Measurements from ENCODE around the gene VEPH1. TPM values are rescaled to one million over a fixed set of nuclear protein-coding genes. Genes with fewer than 3 reads are reported as not detected.

The VEPH1 gene
- total RNA-seq, 1 experiment from 2014 or later, result 27.3 TPM

DNA sequence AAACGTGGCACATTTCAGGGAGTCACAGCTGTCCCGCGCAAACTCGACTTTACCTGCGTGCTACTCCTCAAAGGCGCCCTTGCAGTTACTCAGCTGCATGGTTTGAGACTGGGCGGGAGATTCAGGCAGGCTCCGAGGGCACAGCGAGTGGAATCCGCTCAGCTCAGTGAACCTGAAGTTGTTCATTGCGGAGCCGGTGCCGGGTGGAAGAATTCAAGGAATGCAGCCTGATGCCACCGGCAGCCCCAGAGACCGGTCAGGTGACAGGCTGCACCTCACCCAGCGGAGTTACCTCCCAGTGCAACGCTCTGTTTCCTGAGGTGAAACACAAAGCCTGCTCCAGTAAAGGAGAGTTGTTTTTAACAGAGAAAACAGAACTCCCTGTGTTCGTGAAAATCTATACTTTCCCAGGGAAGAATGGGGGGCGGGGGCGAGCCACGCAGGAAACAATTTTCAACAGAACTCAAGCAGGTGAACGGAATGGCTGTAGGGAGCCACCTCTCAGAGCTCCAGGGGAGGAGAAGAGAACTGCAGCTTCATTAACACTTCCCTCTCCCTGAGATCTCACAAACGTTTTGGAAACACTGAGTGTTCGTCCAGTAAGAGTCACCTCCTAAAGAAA is 3.8 kb downstream of the VEPH1 start:
- peaks cover 39% of the 10 kb centered on the region for H3K4me1 ChIP-seq (ENCODE audit: insufficient read depth, low read length)
- no TSS peak for BruUV-seq (replicated peaks)
- H2AFZ ChIP-seq (ENCODE audit: low read length), result peak overlapping the region; percentile 85
- peak overlapping the region; percentile 63 for H3K9ac ChIP-seq (ENCODE audit: low read length)
- H4K20me1 ChIP-seq (ENCODE audit: low read length), result no peaks in the 10 kb centered on the region
- peak; percentile 89 for ATAC-seq
- peak overlapping the region; percentile 83 for H3K4me2 ChIP-seq (ENCODE audit: low read length)
- CTCF ChIA-PET, result interaction anchor here (0.8 to 1.4 kb wide), 4 partner anchors 32 to 297 kb away, joined by 4 to 5 read pairs (median 4); no protein-coding TSS in a partner anchor
- no peaks in the 10 kb centered on the region for H3F3A ChIP-seq (ENCODE audit: low read length, unreplicated experiment)
- POLR2A ChIA-PET (ENCODE audit: unreplicated experiment), result interaction anchor here (0.6 to 1.8 kb wide), 4 partner anchors 29 to 63 kb away, joined by 3 to 11 read pairs (median 5); partner anchors contain the start of gene PTX3
- H3K9me2 ChIP-seq (replicated peaks; ENCODE audit: low read length), result no peaks in the 10 kb centered on the region
- H3K27ac ChIP-seq (ENCODE audit: low read length), result peak overlapping the region; percentile 80
- TF ChIP-seq, protein P1, sequence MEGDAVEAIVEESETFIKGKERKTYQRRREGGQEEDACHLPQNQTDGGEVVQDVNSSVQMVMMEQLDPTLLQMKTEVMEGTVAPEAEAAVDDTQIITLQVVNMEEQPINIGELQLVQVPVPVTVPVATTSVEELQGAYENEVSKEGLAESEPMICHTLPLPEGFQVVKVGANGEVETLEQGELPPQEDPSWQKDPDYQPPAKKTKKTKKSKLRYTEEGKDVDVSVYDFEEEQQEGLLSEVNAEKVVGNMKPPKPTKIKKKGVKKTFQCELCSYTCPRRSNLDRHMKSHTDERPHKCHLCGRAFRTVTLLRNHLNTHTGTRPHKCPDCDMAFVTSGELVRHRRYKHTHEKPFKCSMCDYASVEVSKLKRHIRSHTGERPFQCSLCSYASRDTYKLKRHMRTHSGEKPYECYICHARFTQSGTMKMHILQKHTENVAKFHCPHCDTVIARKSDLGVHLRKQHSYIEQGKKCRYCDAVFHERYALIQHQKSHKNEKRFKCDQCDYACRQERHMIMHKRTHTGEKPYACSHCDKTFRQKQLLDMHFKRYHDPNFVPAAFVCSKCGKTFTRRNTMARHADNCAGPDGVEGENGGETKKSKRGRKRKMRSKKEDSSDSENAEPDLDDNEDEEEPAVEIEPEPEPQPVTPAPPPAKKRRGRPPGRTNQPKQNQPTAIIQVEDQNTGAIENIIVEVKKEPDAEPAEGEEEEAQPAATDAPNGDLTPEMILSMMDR (conservative IDR thresholded peaks at IDR 0.05; ENCODE audit: low read depth, low read length), result 0 out of 2 replicates have a peak, but pooled peaks have one; percentile 12
- TF ChIP-seq EZH2 (IDR thresholded peaks at IDR 0.05; ENCODE audit: low read length, unreplicated experiment), result no peak
- H3K79me2 ChIP-seq (ENCODE audit: low read length), result no peaks in the 10 kb centered on the region
- H3K36me3 ChIP-seq (ENCODE audit: low read depth, low read length), result no peaks in the 10 kb centered on the region
- H3K4me3 ChIP-seq (ENCODE audit: low read length), result peak overlapping the region; percentile 59
- H3K9me3 ChIP-seq (ENCODE audit: low read length), result no peaks in the 10 kb centered on the region
- H3K27me3 ChIP-seq (ENCODE audit: low read length), result no peaks in the 10 kb centered on the region
- DNase-seq, result peak; percentile 93
- intact Hi-C loops (cut with micrococcal nuclease), result loop anchor here (1.0 kb wide), 1 partner anchor 33 kb away; no protein-coding TSS in a partner anchor

DNA sequence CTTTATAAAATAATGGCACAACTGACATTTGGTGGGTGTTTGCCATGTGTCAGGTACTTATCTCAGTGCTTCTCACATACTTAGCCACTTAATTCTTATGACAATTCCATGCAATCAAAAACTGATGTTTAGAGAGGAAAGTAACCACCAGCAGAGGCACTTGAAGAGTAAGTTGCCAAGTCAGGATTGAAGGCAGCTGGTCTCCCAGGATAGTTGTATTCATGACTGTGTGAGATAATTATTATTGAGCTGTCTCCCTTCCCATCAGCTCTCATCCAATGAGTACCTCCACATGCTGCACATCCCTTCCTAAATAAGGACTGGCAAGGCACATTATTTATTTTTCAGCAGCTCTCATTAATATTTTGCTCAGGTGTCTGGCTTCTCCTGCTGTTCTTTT is 4.8 kb downstream of the VEPH1 start:
- peak overlapping the region; percentile 59; the same call in 1 of the 2 replicates for H3K4me3 ChIP-seq (ENCODE audit: low read length)
- no peaks in the 10 kb centered on the region for H3K36me3 ChIP-seq (ENCODE audit: low read depth, low read length)
- intact Hi-C loops (cut with micrococcal nuclease), result no loop called here
- H3K27me3 ChIP-seq (ENCODE audit: low read length), result no peaks in the 10 kb centered on the region
- ChIA-PET CTCF (interaction anchor here (0.5 to 1.3 kb wide), 3 partner anchors 34 to 142 kb away, joined by 3 to 6 read pairs (median 5); no protein-coding TSS in a partner anchor), POLR2A (ENCODE audit: unreplicated experiment) (no interaction called here)
- BruUV-seq (replicated peaks), result no TSS peak
- H3K4me2 ChIP-seq (ENCODE audit: low read length), result peak overlapping the region; percentile 83
- no peak overlapping the region for H3K27ac ChIP-seq (ENCODE audit: low read length)
- no peaks in the 10 kb centered on the region for H3K9me3 ChIP-seq (ENCODE audit: low read length)
- H3F3A ChIP-seq (ENCODE audit: low read length, unreplicated experiment), result no peaks in the 10 kb centered on the region
- DNase-seq, result no peak
- peaks cover 39% of the 10 kb centered on the region for H3K4me1 ChIP-seq (ENCODE audit: insufficient read depth, low read length)
- H4K20me1 ChIP-seq (ENCODE audit: low read length), result no peaks in the 10 kb centered on the region
- ATAC-seq, result no peak
- TF ChIP-seq EZH2phosphoT487 (IDR thresholded peaks at IDR 0.05; ENCODE audit: borderline replicate concordance, low read length) (no peak), EZH2 (IDR thresholded peaks at IDR 0.05; ENCODE audit: low read length, unreplicated experiment) (no peak)
- TF ChIP-seq, protein P1 (conservative IDR thresholded peaks at IDR 0.05; ENCODE audit: low read depth, low read length), result no peak
- H3K9me2 ChIP-seq (replicated peaks; ENCODE audit: low read length), result no peaks in the 10 kb centered on the region
- no peak overlapping the region for H2AFZ ChIP-seq (ENCODE audit: low read length)
- no peaks in the 10 kb centered on the region for H3K79me2 ChIP-seq (ENCODE audit: low read length)
- no peak overlapping the region for H3K9ac ChIP-seq (ENCODE audit: low read length)

DNA sequence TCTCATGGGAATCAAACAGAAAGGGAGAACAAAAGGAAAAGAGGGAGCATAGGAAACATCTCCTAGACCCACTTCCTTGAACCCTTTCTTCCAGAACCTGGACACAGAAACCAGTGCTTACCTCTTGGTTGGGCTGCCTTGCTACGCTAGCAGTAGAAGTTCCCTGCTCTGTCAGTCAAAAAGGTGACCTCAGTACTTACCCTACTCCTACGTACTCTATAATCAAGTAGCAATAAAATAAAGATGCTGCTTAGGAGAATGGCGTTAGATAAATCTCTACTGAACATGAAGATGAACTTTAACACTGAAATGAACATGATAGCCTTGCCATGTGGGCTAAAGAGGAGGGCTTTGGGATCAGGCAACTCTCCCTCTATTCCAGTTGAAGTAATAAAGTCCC is 7.4 kb downstream of the VEPH1 start:
- CTCF ChIA-PET, result no interaction called here
- H3K9ac ChIP-seq (ENCODE audit: low read length), result no peak overlapping the region
- POLR2A ChIA-PET (ENCODE audit: unreplicated experiment), result no interaction called here
- H3K4me2 ChIP-seq (ENCODE audit: low read length), result no peak overlapping the region
- H3K27ac ChIP-seq (ENCODE audit: low read length), result no peak overlapping the region
- intact Hi-C loops (cut with micrococcal nuclease), result no loop called here
- ATAC-seq (no peak), DNase-seq (no peak)
- H3K4me1 ChIP-seq (ENCODE audit: insufficient read depth, low read length), result peaks cover 31% of the 10 kb centered on the region
- no peaks in the 10 kb centered on the region for H3K36me3 ChIP-seq (ENCODE audit: low read depth, low read length)
- H3F3A ChIP-seq (ENCODE audit: low read length, unreplicated experiment), result no peaks in the 10 kb centered on the region
- no TSS peak for BruUV-seq (replicated peaks)
- no peaks in the 10 kb centered on the region for H3K9me2 ChIP-seq (replicated peaks; ENCODE audit: low read length)
- H4K20me1 ChIP-seq (ENCODE audit: low read length), result no peaks in the 10 kb centered on the region
- H3K27me3 ChIP-seq (ENCODE audit: low read length), result no peaks in the 10 kb centered on the region
- no peak overlapping the region for H3K4me3 ChIP-seq (ENCODE audit: low read length)
- no peak overlapping the region for H2AFZ ChIP-seq (ENCODE audit: low read length)
- H3K79me2 ChIP-seq (ENCODE audit: low read length), result no peaks in the 10 kb centered on the region
- TF ChIP-seq, protein P1 (conservative IDR thresholded peaks at IDR 0.05; ENCODE audit: low read depth, low read length), result no peak
- TF ChIP-seq EZH2phosphoT487 (IDR thresholded peaks at IDR 0.05; ENCODE audit: borderline replicate concordance, low read length) (no peak), EZH2 (IDR thresholded peaks at IDR 0.05; ENCODE audit: low read length, unreplicated experiment) (no peak)
- H3K9me3 ChIP-seq (ENCODE audit: low read length), result no peaks in the 10 kb centered on the region

Measured in PC-3 (cell line).